ENCODE measurements around the gene PRG2.

- TF ChIP-seq CTCF (IDR thresholded peaks at IDR 0.05) (peak; percentile 73), KDM1A (IDR thresholded peaks at IDR 0.05; ENCODE audit: low read depth) (no peak), ESRRA (IDR thresholded peaks at IDR 0.05; ENCODE audit: borderline replicate concordance, low read length) (no peak), CHD2 (IDR thresholded peaks at IDR 0.05; ENCODE audit: low read length, partially characterized antibody) (no peak), JUNB (IDR thresholded peaks at IDR 0.05) (no peak), PHF8 (IDR thresholded peaks at IDR 0.05; ENCODE audit: borderline replicate concordance, low read depth) (no peak), ZC3H11A (IDR thresholded peaks at IDR 0.05) (no peak), HOXA7 (CRISPR knock-in tag; IDR thresholded peaks at IDR 0.05) (no peak), USF2 (IDR thresholded peaks at IDR 0.05) (no peak), ZSCAN20 (CRISPR knock-in tag; IDR thresholded peaks at IDR 0.05) (no peak), RARB (CRISPR knock-in tag; IDR thresholded peaks at IDR 0.05) (no peak), POLR2A (IDR thresholded peaks at IDR 0.05; ENCODE audit: low read length) (no peak), MYC (IDR thresholded peaks at IDR 0.05; ENCODE audit: borderline replicate concordance, low read length) (no peak)
Observed at GRCh38 chr11:57349491-57350274, 40.8 kb downstream of the PRG2 start.

Measured in A549 (cell line).